HUES64 (cell line): ENCODE data around the gene RPS16.
A peak's percentile ranks its signal among the peaks of the same experiment; 100 is the strongest.

Experiments used
- H3K27ac ChIP-seq: 2 replicates; pipeline ENCODE4 v1.7.0; 2013; ENCODE audit warnings: low read depth, low read length, inconsistent platforms
- H3K27me3 ChIP-seq: 2 replicates; pipeline ENCODE4 v1.6.1; 2013; ENCODE audit warnings: mild to moderate bottlenecking, low read length; ENCODE audit not compliant: insufficient read depth
- H3K36me3 ChIP-seq: 2 replicates; pipeline ENCODE4 v1.6.1; 2013; ENCODE audit warnings: mild to moderate bottlenecking, low read length; ENCODE audit not compliant: insufficient read depth
- H3K4me1 ChIP-seq: 2 replicates; pipeline ENCODE4 v1.6.1; 2013; ENCODE audit warnings: mild to moderate bottlenecking, low read length, moderate library complexity; ENCODE audit not compliant: insufficient read depth
- H3K4me3 ChIP-seq: 2 replicates; pipeline ENCODE4 v1.5.1; 2013; ENCODE audit warnings: mild to moderate bottlenecking, low read length, moderate library complexity
- H3K9ac ChIP-seq: 2 replicates; pipeline ENCODE4 v1.6.1; 2013; ENCODE audit warnings: mild to moderate bottlenecking, low read depth, low read length
- H3K9me3 ChIP-seq: 2 replicates; pipeline ENCODE4 v1.6.1; 2013; ENCODE audit warnings: low read depth, low read length; ENCODE audit not compliant: insufficient read depth
- WGBS: fragments of 150-250, 120-280 bp; methylation state at CpG from one replicate; pipeline ENCODE4 v1.1.7; 2013; ENCODE audit warnings: missing lambda C conversion rate; 5-methylcytosine and 5-hydroxymethylcytosine counted together

Gene RPS16

GRCh38 chr19:39430675-39431593, 4.8 kb downstream of the RPS16 start:
- 73% methylated on average over 25 of the region's 25 CpGs for WGBS
- Histone ChIP-seq H3K36me3 (peaks cover 33% of the 10 kb centered on the region), H3K4me3 (no peak overlapping the region), H3K4me1 (peaks cover 35% of the 10 kb centered on the region), H3K27me3 (no peaks in the 10 kb centered on the region), H3K9ac (peak overlapping the region; percentile 29), H3K9me3 (no peaks in the 10 kb centered on the region), H3K27ac (peak overlapping the region; percentile 81)

GRCh38 chr19:39428283-39429112, 7.3 kb downstream of the RPS16 start:
- 25% methylated on average over 23 of the region's 23 CpGs for WGBS
- peak overlapping the region; percentile 92 for H3K27ac ChIP-seq
- peak overlapping the region; percentile 22 for H3K4me3 ChIP-seq
- H3K9ac ChIP-seq, result peak overlapping the region; percentile 49
- H3K27me3 ChIP-seq, result no peaks in the 10 kb centered on the region
- peaks cover 38% of the 10 kb centered on the region for H3K36me3 ChIP-seq
- H3K4me1 ChIP-seq, result peaks cover 27% of the 10 kb centered on the region
- no peaks in the 10 kb centered on the region for H3K9me3 ChIP-seq

- Histone ChIP-seq H3K9ac (0 out of 2 replicates have a peak overlapping the region, but pooled peaks have one; percentile 49), H3K9me3 (no peaks in the 10 kb centered on the region), H3K27me3 (no peaks in the 10 kb centered on the region), H3K4me1 (peaks cover 27% of the 10 kb centered on the region), H3K4me3 (no peak overlapping the region), H3K36me3 (peaks cover 38% of the 10 kb centered on the region), H3K27ac (peak overlapping the region; percentile 92)
- WGBS, result 89% methylated on average over 11 of the region's 11 CpGs
Observed at GRCh38 chr19:39427707-39428106, 8.0 kb downstream of the RPS16 start.

- H3K27me3 ChIP-seq, result no peaks in the 10 kb centered on the region
- H3K4me1 ChIP-seq, result peaks cover 27% of the 10 kb centered on the region
- peak overlapping the region; percentile 34; the same call in 1 of the 2 replicates for H3K27ac ChIP-seq
- peaks cover 42% of the 10 kb centered on the region for H3K36me3 ChIP-seq
- 83% methylated on average over 5 of the region's 5 CpGs for WGBS
- no peak overlapping the region for H3K9ac ChIP-seq
- no peak overlapping the region for H3K4me3 ChIP-seq
- no peaks in the 10 kb centered on the region for H3K9me3 ChIP-seq
Observed at GRCh38 chr19:39426170-39426569, 9.6 kb downstream of the RPS16 start.

- Histone ChIP-seq H3K27me3 (no peaks in the 10 kb centered on the region), H3K9me3 (no peaks in the 10 kb centered on the region), H3K36me3 (peaks cover 46% of the 10 kb centered on the region), H3K27ac (no peak overlapping the region), H3K4me3 (no peak overlapping the region), H3K9ac (no peak overlapping the region), H3K4me1 (peaks cover 23% of the 10 kb centered on the region)
- 95% methylated on average over 7 of the region's 7 CpGs for WGBS
Observed at GRCh38 chr19:39425744-39426143, 10.0 kb downstream of the RPS16 start.

- H3K36me3 ChIP-seq, result peaks cover 54% of the 10 kb centered on the region
- no peak overlapping the region for H3K9ac ChIP-seq
- H3K27me3 ChIP-seq, result no peaks in the 10 kb centered on the region
- 92% methylated on average over 16 of the region's 16 CpGs for WGBS
- no peak overlapping the region for H3K4me3 ChIP-seq
- H3K9me3 ChIP-seq, result no peaks in the 10 kb centered on the region
- H3K27ac ChIP-seq, result no peak overlapping the region
- H3K4me1 ChIP-seq, result peaks cover 19% of the 10 kb centered on the region
Observed at GRCh38 chr19:39424934-39425333, 10.8 kb downstream of the RPS16 start.

GRCh38 chr19:39423258-39424086, 12.3 kb downstream of the RPS16 start:
- Histone ChIP-seq H3K27me3 (no peaks in the 10 kb centered on the region), H3K4me3 (no peak overlapping the region), H3K36me3 (peaks cover 65% of the 10 kb centered on the region), H3K9ac (no peak overlapping the region), H3K9me3 (no peaks in the 10 kb centered on the region), H3K27ac (no peak overlapping the region), H3K4me1 (peaks cover 13% of the 10 kb centered on the region)
- WGBS, result 94% methylated on average over 35 of the region's 35 CpGs

GRCh38 chr19:39422020-39422419, 13.7 kb downstream of the RPS16 start:
- no peak overlapping the region for H3K27ac ChIP-seq
- 96% methylated on average over 5 of the region's 5 CpGs for WGBS
- no peak overlapping the region for H3K9ac ChIP-seq
- H3K4me1 ChIP-seq, result peaks cover 3% of the 10 kb centered on the region; the same call in 1 of the 2 replicates
- H3K27me3 ChIP-seq, result no peaks in the 10 kb centered on the region
- no peaks in the 10 kb centered on the region for H3K9me3 ChIP-seq
- H3K4me3 ChIP-seq, result no peak overlapping the region
- H3K36me3 ChIP-seq, result peaks cover 77% of the 10 kb centered on the region

GRCh38 chr19:39420769-39421168, 15.0 kb downstream of the RPS16 start:
- no peak overlapping the region for H3K9ac ChIP-seq
- H3K27me3 ChIP-seq, result no peaks in the 10 kb centered on the region
- no peaks in the 10 kb centered on the region for H3K9me3 ChIP-seq
- H3K4me1 ChIP-seq, result no peaks in the 10 kb centered on the region
- H3K36me3 ChIP-seq, result peaks cover 87% of the 10 kb centered on the region
- no peak overlapping the region for H3K4me3 ChIP-seq
- WGBS, result 96% methylated on average over 15 of the region's 15 CpGs
- H3K27ac ChIP-seq, result no peak overlapping the region

GRCh38 chr19:39419003-39419402, 16.7 kb downstream of the RPS16 start:
- Histone ChIP-seq H3K4me1 (0 out of 2 replicates have a peak, but pooled peaks cover 6% of the 10 kb centered on the region), H3K9ac (no peak overlapping the region), H3K27ac (no peak overlapping the region), H3K36me3 (peaks cover 74% of the 10 kb centered on the region), H3K27me3 (no peaks in the 10 kb centered on the region), H3K4me3 (no peak overlapping the region), H3K9me3 (no peaks in the 10 kb centered on the region)
- 90% methylated on average over 9 of the region's 9 CpGs for WGBS
